Smooth muscle cell (in vitro differentiated cells): ENCODE measurements around the gene APOH. TPM values are rescaled to one million over a fixed set of nuclear protein-coding genes. Genes with fewer than 3 reads are reported as not detected.
A peak's percentile ranks its signal among the peaks of the same experiment; 100 is the strongest.

Experiments
- DNase-seq: peaks from one replicate; lab custom pipeline; 2025; ENCODE audit not compliant: unreplicated experiment; lab: John Stamatoyannopoulos, UW
- H2AFZ ChIP-seq: fragments of 200-600 bp; sonication (generic); 2 replicates; pipeline ENCODE4 v1.6.0; 2016; ENCODE audit warnings: antibody characterized with exemption, low read depth, mild to moderate bottlenecking
- H3F3A ChIP-seq: fragments of 200-600 bp; sonication (generic); 2 replicates; pipeline ENCODE4 v1.6.0; 2017; ENCODE audit warnings: antibody characterized with exemption, low read depth
- H3K27ac ChIP-seq: fragments of 200-600 bp; sonication (generic); 2 replicates; pipeline ENCODE4 v1.5.1; 2016; ENCODE audit warnings: low read depth, mild to moderate bottlenecking
- H3K27me3 ChIP-seq: fragments of 200-600 bp; sonication (generic); 2 replicates; pipeline ENCODE4 v1.6.1; 2016; ENCODE audit warnings: low read depth, mild to moderate bottlenecking
- H3K36me3 ChIP-seq: fragments of 200-600 bp; sonication (generic); 2 replicates; pipeline ENCODE4 v1.5.1; 2016; ENCODE audit warnings: low read depth
- H3K4me1 ChIP-seq: fragments of 200-600 bp; sonication (generic); 2 replicates; pipeline ENCODE4 v1.5.1; 2016; ENCODE audit warnings: low read depth
- H3K4me2 ChIP-seq: fragments of 200-600 bp; sonication (generic); 2 replicates; pipeline ENCODE4 v1.6.0; 2016; ENCODE audit warnings: mild to moderate bottlenecking
- H3K4me3 ChIP-seq: fragments of 200-600 bp; sonication (generic); 2 replicates; pipeline ENCODE4 v1.5.1; 2016; ENCODE audit warnings: mild to moderate bottlenecking
- H3K79me2 ChIP-seq: fragments of 200-600 bp; sonication (generic); 2 replicates; pipeline ENCODE4 v1.6.0; 2016; ENCODE audit warnings: low read depth, mild to moderate bottlenecking
- H3K9ac ChIP-seq: fragments of 200-600 bp; sonication (generic); 2 replicates; pipeline ENCODE4 v1.6.0; 2016; ENCODE audit warnings: low read depth
- H3K9me3 ChIP-seq: fragments of 200-600 bp; sonication (generic); replicated peaks from 2 replicates; pipeline ENCODE4 v1.5.1; 2016; ENCODE audit warnings: low read depth
- H4K20me1 ChIP-seq: fragments of 200-600 bp; sonication (generic); 2 replicates; pipeline ENCODE4 v1.6.0; 2016; ENCODE audit warnings: low read depth
- WGBS: methylation state at CpG from one replicate; pipeline ENCODE4 v1.1.7; 2016; ENCODE audit warnings: low lambda C conversion rate; 5-methylcytosine and 5-hydroxymethylcytosine counted together
- polyA plus RNA-seq: library from polyadenylated mRNA; unstranded; fragments of >200 nt; fragmentation: Nextera tagmentation; extraction: Ambion mirVana; gene quantifications from 2 replicates; pipeline ENCODE4 v1.2.1, GENCODE V29; 2016
- total RNA-seq: library from RNA; depleted of rRNA; stranded (reverse); fragments of >200 nt; gene quantifications from 2 replicates; pipeline ENCODE4 v1.2.3, GENCODE V29; 2014
- TF ChIP-seq, protein P1 (sequence below): fragments of 200-600 bp; sonication (generic); IDR thresholded peaks from 2 replicates; pipeline ENCODE4 v1.5.1; 2017; ENCODE audit warnings: borderline replicate concordance, mild to moderate bottlenecking, antibody characterized with exemption; ENCODE audit not compliant: insufficient read depth, poor library complexity, severe bottlenecking

Gene APOH
- total and polyA plus RNA-seq, 2 experiments from 2014 or later = not detected

DNA sequence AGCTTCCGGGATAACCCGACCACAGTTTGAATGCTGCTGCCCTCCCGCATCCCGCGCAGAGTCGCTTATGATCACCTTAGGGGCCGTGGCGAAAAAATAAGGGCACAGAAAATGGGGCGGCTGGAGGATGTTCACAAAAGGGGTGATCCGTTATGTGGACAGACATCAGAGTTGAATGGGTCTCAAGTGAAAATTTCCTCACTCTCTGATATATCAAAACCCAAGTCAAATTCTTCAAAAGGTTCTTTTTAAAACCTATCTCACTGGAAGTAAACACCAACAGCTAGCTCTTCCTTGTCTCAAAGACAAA lies 36.9 kb downstream of the APOH start:
- peaks cover 14% of the 10 kb centered on the region for H3K4me1 ChIP-seq
- TF ChIP-seq, protein P1, sequence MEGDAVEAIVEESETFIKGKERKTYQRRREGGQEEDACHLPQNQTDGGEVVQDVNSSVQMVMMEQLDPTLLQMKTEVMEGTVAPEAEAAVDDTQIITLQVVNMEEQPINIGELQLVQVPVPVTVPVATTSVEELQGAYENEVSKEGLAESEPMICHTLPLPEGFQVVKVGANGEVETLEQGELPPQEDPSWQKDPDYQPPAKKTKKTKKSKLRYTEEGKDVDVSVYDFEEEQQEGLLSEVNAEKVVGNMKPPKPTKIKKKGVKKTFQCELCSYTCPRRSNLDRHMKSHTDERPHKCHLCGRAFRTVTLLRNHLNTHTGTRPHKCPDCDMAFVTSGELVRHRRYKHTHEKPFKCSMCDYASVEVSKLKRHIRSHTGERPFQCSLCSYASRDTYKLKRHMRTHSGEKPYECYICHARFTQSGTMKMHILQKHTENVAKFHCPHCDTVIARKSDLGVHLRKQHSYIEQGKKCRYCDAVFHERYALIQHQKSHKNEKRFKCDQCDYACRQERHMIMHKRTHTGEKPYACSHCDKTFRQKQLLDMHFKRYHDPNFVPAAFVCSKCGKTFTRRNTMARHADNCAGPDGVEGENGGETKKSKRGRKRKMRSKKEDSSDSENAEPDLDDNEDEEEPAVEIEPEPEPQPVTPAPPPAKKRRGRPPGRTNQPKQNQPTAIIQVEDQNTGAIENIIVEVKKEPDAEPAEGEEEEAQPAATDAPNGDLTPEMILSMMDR = no peak
- H3K27me3 ChIP-seq = no peaks in the 10 kb centered on the region
- peaks cover 26% of the 10 kb centered on the region for H4K20me1 ChIP-seq
- WGBS = 13% methylated on average over 10 of the region's 10 CpGs
- peaks cover 31% of the 10 kb centered on the region for H3K79me2 ChIP-seq
- no peaks in the 10 kb centered on the region for H3K9me3 ChIP-seq
- peak overlapping the region; percentile 73 for H3K4me3 ChIP-seq
- H3K36me3 ChIP-seq = no peaks in the 10 kb centered on the region
- H3K9ac ChIP-seq = peak overlapping the region; percentile 84
- no peak for DNase-seq
- H3K4me2 ChIP-seq = peak overlapping the region; percentile 95
- peaks cover 9% of the 10 kb centered on the region for H3F3A ChIP-seq
- peak overlapping the region; percentile 24 for H2AFZ ChIP-seq
- peak overlapping the region; percentile 83 for H3K27ac ChIP-seq

DNA sequence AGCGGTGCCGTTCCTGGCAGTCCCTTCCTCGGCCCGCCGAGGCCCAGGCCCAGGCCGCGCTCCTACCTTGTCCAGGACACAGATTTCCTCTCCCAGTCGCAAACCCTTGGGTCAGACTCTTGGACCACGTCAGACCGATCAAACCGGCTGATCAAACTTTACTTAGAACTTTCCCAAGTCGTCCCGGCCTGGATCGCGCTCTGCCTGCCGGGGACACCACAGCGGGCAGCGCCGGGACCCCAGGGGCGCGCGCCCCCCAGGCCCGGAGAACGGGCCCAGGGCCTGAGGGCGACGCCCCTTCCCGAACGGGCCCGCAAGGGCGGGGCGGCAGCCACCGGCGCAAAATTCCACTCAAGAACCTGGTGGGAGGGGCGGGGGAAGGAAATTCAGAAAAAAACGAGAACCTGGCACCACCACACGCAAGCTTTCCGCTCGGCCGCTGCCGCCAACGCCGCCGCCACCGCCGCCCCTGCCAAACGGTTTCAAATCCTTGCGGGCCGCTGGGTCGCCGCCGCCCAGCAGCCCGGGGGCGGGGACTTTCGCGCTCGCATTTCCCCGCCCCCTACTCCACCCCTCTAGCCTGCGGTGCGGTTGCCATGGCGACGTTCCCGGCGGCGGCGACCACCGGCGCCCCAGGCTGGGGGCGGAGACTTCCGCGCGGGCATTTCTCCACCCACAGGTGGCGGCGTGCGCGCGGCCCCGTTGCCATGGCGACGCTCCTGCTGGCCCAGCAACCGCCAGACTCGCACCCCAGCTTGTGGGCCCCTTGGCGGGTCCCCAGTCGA lies 37.4 kb downstream of the APOH start, which contains the start of gene CEP112:
TSS of gene CEP112 (minus strand) at position 541 of the 785 bp plus-strand sequence.
- H3K4me3 ChIP-seq = peak within 1 kb of the TSS; percentile 73
- WGBS = under 1% methylated on average over 67 of the region's 83 CpGs
- H3K4me1 ChIP-seq = peaks cover 14% of the 10 kb centered on the region
- TF ChIP-seq, protein P1 = no peak
- peaks cover 9% of the 10 kb centered on the region for H3F3A ChIP-seq
- H3K9me3 ChIP-seq = no peaks in the 10 kb centered on the region
- peaks cover 26% of the 10 kb centered on the region for H4K20me1 ChIP-seq
- DNase-seq = peak; percentile 61
- peak within 1 kb of the TSS; percentile 83 for H3K27ac ChIP-seq
- H2AFZ ChIP-seq = peak within 1 kb of the TSS; percentile 93
- peak within 1 kb of the TSS; percentile 84 for H3K9ac ChIP-seq
- H3K4me2 ChIP-seq = peak within 1 kb of the TSS; percentile 95
- H3K27me3 ChIP-seq = no peaks in the 10 kb centered on the region
- no peaks in the 10 kb centered on the region for H3K36me3 ChIP-seq
- H3K79me2 ChIP-seq = peaks cover 35% of the 10 kb centered on the region

DNA sequence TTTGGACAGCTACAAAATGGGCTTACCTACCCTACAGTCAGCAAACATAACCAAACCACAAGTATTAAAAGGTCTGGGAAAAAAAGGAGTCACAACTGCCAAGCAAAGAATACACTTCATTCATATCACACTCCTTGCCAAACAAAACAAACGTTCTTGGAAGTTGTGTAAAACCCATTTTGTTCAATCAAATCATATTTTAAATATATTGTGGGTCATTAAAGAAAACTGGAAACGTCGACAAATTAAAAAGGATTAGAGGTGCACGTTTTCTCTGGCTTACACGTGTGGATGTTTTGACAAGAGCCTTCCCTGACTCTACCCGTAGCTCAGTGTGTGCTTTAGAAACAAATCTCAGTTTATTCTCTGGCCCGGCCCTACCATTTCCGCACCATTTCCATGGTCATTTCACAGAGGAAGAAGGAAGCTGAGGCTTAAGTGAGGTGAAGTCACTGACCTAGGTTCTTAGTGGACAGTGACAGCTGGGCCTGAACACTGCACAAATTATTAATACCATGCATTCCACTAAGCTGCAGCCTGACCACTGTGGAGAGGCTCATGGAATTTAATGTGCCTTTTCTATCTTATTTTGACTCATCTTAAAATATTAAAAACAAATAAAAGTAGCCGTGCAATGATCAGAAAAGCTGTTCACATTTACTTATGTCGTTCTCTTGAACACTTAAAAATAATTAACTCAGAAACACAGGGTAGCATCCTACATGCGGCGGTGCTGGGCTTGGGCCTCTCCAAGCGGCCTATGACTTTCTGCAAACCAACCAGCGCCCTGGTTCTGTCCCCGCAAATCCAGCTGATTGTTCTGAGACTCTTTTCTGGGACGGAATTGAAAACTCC lies 38.2 kb downstream of the APOH start:
- Histone ChIP-seq H3K9ac (peak overlapping the region; percentile 84), H3K79me2 (peaks cover 35% of the 10 kb centered on the region), H3K4me1 (peaks cover 14% of the 10 kb centered on the region), H3K4me2 (peak overlapping the region; percentile 95), H3K9me3 (no peaks in the 10 kb centered on the region), H3K27ac (peak overlapping the region; percentile 83), H3F3A (peaks cover 9% of the 10 kb centered on the region), H3K27me3 (no peaks in the 10 kb centered on the region), H3K36me3 (no peaks in the 10 kb centered on the region), H2AFZ (peak overlapping the region; percentile 93), H3K4me3 (peak overlapping the region; percentile 73), H4K20me1 (peaks cover 26% of the 10 kb centered on the region)
- no peak for DNase-seq
- TF ChIP-seq, protein P1 = no peak
- WGBS = 24% methylated on average over 16 of the region's 16 CpGs
